HL-60 (cell line): ENCODE measurements around the gene MFAP2.
A peak's percentile ranks its signal among the peaks of the same experiment; 100 is the strongest.

Experiments
- DNase-seq, 2 experiments: peaks; one replicate each; pipeline ENCODE4 v3.0.0-alpha.2; 2010 to 2020; ENCODE audit warnings: low read depth in 1 of 2, low spot score in 1 of 2
- H3K27ac ChIP-seq: fragments of 250-450 bp; sonication (Bioruptor Pico); replicated peaks from 2 replicates; pipeline ENCODE4 v1.5.1; 2020; ENCODE audit warnings: mild to moderate bottlenecking, moderate library complexity
- H3K27me3 ChIP-seq: fragments of 250-450 bp; sonication (Bioruptor Pico); 2 replicates; pipeline ENCODE4 v1.5.1; 2021; ENCODE audit warnings: mild to moderate bottlenecking, moderate library complexity; ENCODE audit not compliant: insufficient read depth, poor library complexity, severe bottlenecking
- H3K4me3 ChIP-seq: replicated peaks from 2 replicates; pipeline ENCODE4 v1.5.1; 2011; ENCODE audit warnings: mild to moderate bottlenecking, control low read depth, low read length; ENCODE audit not compliant: insufficient read depth
- CTCF ChIP-seq: IDR thresholded peaks from one replicate; pipeline ENCODE4 v1.5.1; 2011; ENCODE audit warnings: low read length, control low read depth, inconsistent platforms; ENCODE audit not compliant: insufficient read depth
- GABPA ChIP-seq: IDR thresholded peaks from 2 replicates; pipeline ENCODE4 v1.6.1; 2012; ENCODE audit warnings: low read depth
- POLR2AphosphoS5 ChIP-seq: IDR thresholded peaks from 2 replicates; pipeline ENCODE4 v1.6.1; 2012; ENCODE audit warnings: low read depth
- REST ChIP-seq: IDR thresholded peaks from 2 replicates; pipeline ENCODE4 v1.6.1; 2012; ENCODE audit warnings: low read depth; ENCODE audit not compliant: insufficient replicate concordance
- SPI1 ChIP-seq: IDR thresholded peaks from 2 replicates; pipeline ENCODE4 v1.6.1; 2012; ENCODE audit warnings: low read depth, mild to moderate bottlenecking, borderline replicate concordance

MFAP2 gene

GRCh38 chr1:16960560-16961296 lies 19.7 kb downstream of the MFAP2 start:
- Histone ChIP-seq H3K27ac (no peak overlapping the region), H3K27me3 (no peaks in the 10 kb centered on the region), H3K4me3 (no peak overlapping the region)
- TF ChIP-seq GABPA: no peak
- no peak for TF ChIP-seq POLR2AphosphoS5
- TF ChIP-seq CTCF: peak; percentile 58
- DNase-seq: peak; percentile 51 to 79

GRCh38 chr1:16958475-16958874 lies 21.9 kb downstream of the MFAP2 start:
- TF ChIP-seq CTCF (no peak), REST (no peak)
- no peak for DNase-seq
- no peak overlapping the region for H3K4me3 ChIP-seq

GRCh38 chr1:16957731-16958130 lies 22.7 kb downstream of the MFAP2 start:
- Histone ChIP-seq H3K27me3 (no peaks in the 10 kb centered on the region), H3K4me3 (no peak overlapping the region), H3K27ac (no peak overlapping the region)
- TF ChIP-seq CTCF: no peak
- TF ChIP-seq SPI1: no peak
- no peak for TF ChIP-seq REST
- no peak for TF ChIP-seq POLR2AphosphoS5
- TF ChIP-seq GABPA: no peak
- no peak for DNase-seq

More at GRCh38 chr1:16958475-16958874, 21.9 kb downstream of the MFAP2 start:
- no peaks in the 10 kb centered on the region for H3K27me3 ChIP-seq
- no peak overlapping the region for H3K27ac ChIP-seq

- H3K4me3 ChIP-seq: no peak overlapping the region
Measured at GRCh38 chr1:16956775-16957174, 23.6 kb downstream of the MFAP2 start.

More at GRCh38 chr1:16956775-16957174, 23.6 kb downstream of the MFAP2 start:
- no peak for TF ChIP-seq GABPA
- no peak for TF ChIP-seq CTCF
- no peak for TF ChIP-seq SPI1
- no peak for TF ChIP-seq POLR2AphosphoS5
- TF ChIP-seq REST: no peak
- no peak for DNase-seq
- Histone ChIP-seq H3K27me3 (no peaks in the 10 kb centered on the region), H3K27ac (no peak overlapping the region)
